RWPE2 (cell line): Measurements from ENCODE around the gene ENOX1.

ENCODE experiments used
- ATAC-seq: fragments of 200-7000 bp; cut with Tn5 transposase; 3 replicates; pipeline ENCODE4 v1.9.1; 2021; ENCODE audit warnings: low read depth
- DNase-seq: peaks from one replicate; pipeline ENCODE4 v3.0.0-alpha.2; 2020; ENCODE audit warnings: low spot score
- H3K27ac ChIP-seq: fragments of 450-650 bp; 2 replicates; pipeline ENCODE4 v1.5.1; 2017; ENCODE audit warnings: mild to moderate bottlenecking; ENCODE audit not compliant: poor library complexity, severe bottlenecking
- H3K27me3 ChIP-seq: fragments of 250-450 bp; sonication (Bioruptor Pico); 2 replicates; pipeline ENCODE4 v1.5.1; 2021; ENCODE audit warnings: mild to moderate bottlenecking, moderate library complexity; ENCODE audit not compliant: insufficient read depth, poor library complexity, severe bottlenecking
- H3K36me3 ChIP-seq: fragments of 250-450 bp; sonication (Bioruptor Pico); 2 replicates; pipeline ENCODE4 v1.5.1; 2020; ENCODE audit warnings: low read depth, mild to moderate bottlenecking, moderate library complexity
- H3K4me1 ChIP-seq: fragments of 250-450 bp; sonication (Bioruptor Pico); 2 replicates; pipeline ENCODE4 v1.5.1; 2021; ENCODE audit warnings: mild to moderate bottlenecking, moderate library complexity; ENCODE audit not compliant: insufficient read depth, poor library complexity, severe bottlenecking
- H3K4me3 ChIP-seq: fragments of 250-450 bp; sonication (Bioruptor Pico); 2 replicates; pipeline ENCODE4 v1.5.1; 2021; ENCODE audit warnings: mild to moderate bottlenecking, moderate library complexity; ENCODE audit not compliant: severe bottlenecking
- H3K9me3 ChIP-seq: fragments of 250-450 bp; sonication (Bioruptor Pico); 2 replicates; pipeline ENCODE4 v1.5.1; 2021; ENCODE audit warnings: mild to moderate bottlenecking, moderate library complexity; ENCODE audit not compliant: severe bottlenecking
- CTCF ChIP-seq: fragments of 450-650 bp; IDR thresholded peaks from one replicate; pipeline ENCODE4 v1.5.1; 2017; ENCODE audit warnings: mild to moderate bottlenecking, moderate library complexity; ENCODE audit not compliant: poor library complexity, severe bottlenecking

The ENOX1 gene

GRCh38 chr13:43784496-43784895, 2.3 kb downstream of the ENOX1 start:
- ATAC-seq = no peak
- Histone ChIP-seq H3K36me3 (no peaks in the 10 kb centered on the region), H3K4me3 (no peak overlapping the region), H3K27ac (no peak overlapping the region), H3K27me3 (no peaks in the 10 kb centered on the region), H3K9me3 (no peaks in the 10 kb centered on the region), H3K4me1 (peaks cover 6% of the 10 kb centered on the region)
- no peak for DNase-seq
- no peak for TF ChIP-seq CTCF

GRCh38 chr13:43783820-43784219, 3.0 kb downstream of the ENOX1 start:
- no peak overlapping the region for H3K27ac ChIP-seq
- ATAC-seq (no peak), DNase-seq (no peak)
- H3K4me3 ChIP-seq = no peak overlapping the region
- H3K36me3 ChIP-seq = no peaks in the 10 kb centered on the region
- peaks cover 6% of the 10 kb centered on the region for H3K4me1 ChIP-seq
- no peak for TF ChIP-seq CTCF
- no peaks in the 10 kb centered on the region for H3K27me3 ChIP-seq
- no peaks in the 10 kb centered on the region for H3K9me3 ChIP-seq

- ATAC-seq (no peak), DNase-seq (no peak)
- no peaks in the 10 kb centered on the region for H3K27me3 ChIP-seq
- H3K4me3 ChIP-seq = no peak overlapping the region
- H3K27ac ChIP-seq = no peak overlapping the region
- TF ChIP-seq CTCF = no peak
- no peaks in the 10 kb centered on the region for H3K9me3 ChIP-seq
- H3K36me3 ChIP-seq = no peaks in the 10 kb centered on the region
- peaks cover 4% of the 10 kb centered on the region for H3K4me1 ChIP-seq
Observed at GRCh38 chr13:43782686-43783085, 4.1 kb downstream of the ENOX1 start.

DNA sequence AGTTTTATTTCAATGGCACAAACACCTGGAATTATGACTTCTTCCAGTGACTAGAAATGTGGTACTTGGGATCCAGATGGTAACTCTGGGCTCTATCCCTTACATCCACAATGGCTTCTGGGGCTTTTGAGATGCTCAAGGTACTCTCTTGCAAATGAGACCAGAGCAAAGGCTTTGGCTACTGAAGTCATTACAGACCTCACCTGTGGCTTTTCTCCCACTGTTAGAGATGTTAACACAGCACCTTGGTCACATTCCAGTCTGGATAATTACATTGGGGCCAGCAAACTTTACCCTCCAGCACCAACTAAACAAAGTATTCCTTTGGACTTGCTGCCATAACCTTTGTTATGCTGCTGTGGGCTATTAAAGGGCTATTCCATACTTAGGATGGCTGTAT, 6.1 kb downstream of the ENOX1 start:
- Histone ChIP-seq H3K4me1 (peaks cover 3% of the 10 kb centered on the region), H3K27ac (no peak overlapping the region), H3K27me3 (no peaks in the 10 kb centered on the region), H3K4me3 (no peak overlapping the region), H3K36me3 (no peaks in the 10 kb centered on the region), H3K9me3 (no peaks in the 10 kb centered on the region)
- ATAC-seq (no peak), DNase-seq (no peak)
- TF ChIP-seq CTCF = no peak

DNA sequence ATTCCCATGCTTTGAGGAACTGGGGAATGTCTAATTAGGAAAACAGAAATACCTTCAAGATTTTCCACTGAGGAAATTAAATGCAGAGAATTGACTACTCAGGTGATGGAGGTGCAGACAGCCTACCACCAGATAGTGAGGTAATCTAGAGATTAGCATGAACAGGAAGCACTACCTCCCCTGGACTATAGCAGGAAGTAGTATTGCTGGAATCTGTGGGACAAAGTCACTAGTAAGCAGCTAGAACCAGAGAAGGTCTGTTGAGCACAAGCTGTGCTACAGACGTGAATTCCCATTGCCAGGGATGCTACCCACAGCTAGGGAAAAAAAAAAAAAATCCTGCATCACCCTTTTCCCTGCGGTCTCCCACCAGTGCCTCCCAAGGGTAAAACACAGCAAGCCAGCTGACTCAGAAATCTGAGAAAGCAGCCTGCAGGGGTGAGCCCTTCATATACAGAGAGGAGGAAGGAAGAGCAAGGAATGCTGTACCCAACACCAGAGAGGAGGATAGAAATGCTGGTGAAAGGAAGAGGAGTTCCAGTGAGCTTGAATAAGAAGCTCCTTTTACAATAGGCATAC, 10.2 kb downstream of the ENOX1 start:
- H3K9me3 ChIP-seq = no peaks in the 10 kb centered on the region
- H3K4me3 ChIP-seq = no peak overlapping the region
- DNase-seq (no peak), ATAC-seq (no peak)
- no peaks in the 10 kb centered on the region for H3K36me3 ChIP-seq
- H3K4me1 ChIP-seq = no peaks in the 10 kb centered on the region
- no peak for TF ChIP-seq CTCF
- no peaks in the 10 kb centered on the region for H3K27me3 ChIP-seq
- H3K27ac ChIP-seq = no peak overlapping the region
